ENCODE results near the gene ZNF777. TPM values are rescaled to one million over a fixed set of nuclear protein-coding genes. Genes with fewer than 3 reads are reported as not detected.
"Not testable (repeated sequence)": the region's sequence is repeated elsewhere in the genome, so short reads cannot be mapped to it uniquely, and the experiment has no call there.

The ZNF777 gene
- total RNA-seq, 4 donors from 2014 or later: 5.4 to 11.8 (median 5.9) TPM

- no peak for DNase-seq (ENCODE audit: low spot score)
- ATAC-seq (ENCODE audit: low FRiP score): no peak
These were observed 6.9 kb downstream of the ZNF777 start for GRCh38 chr7:149454006-149454405.

GRCh38 chr7:149450821-149451220 lies 10.0 kb downstream of the ZNF777 start:
- TF ChIP-seq CTCF (IDR thresholded peaks at IDR 0.05): no peak
- DNase-seq (ENCODE audit: low spot score) (no peak), ATAC-seq (ENCODE audit: low FRiP score) (no peak)

More at GRCh38 chr7:149454006-149454405, 6.9 kb downstream of the ZNF777 start:
- no peak for TF ChIP-seq CTCF (IDR thresholded peaks at IDR 0.05)

- no peak for ATAC-seq (ENCODE audit: low FRiP score)
- no peak for DNase-seq (ENCODE audit: low spot score)
- no peak for TF ChIP-seq CTCF (IDR thresholded peaks at IDR 0.05)
These were observed 11.0 kb downstream of the ZNF777 start for GRCh38 chr7:149449897-149450296.

GRCh38 chr7:149448961-149449360 lies 11.9 kb downstream of the ZNF777 start:
- DNase-seq (ENCODE audit: low spot score) (no peak), ATAC-seq (ENCODE audit: low FRiP score) (no peak)
- no peak for TF ChIP-seq CTCF (IDR thresholded peaks at IDR 0.05)

GRCh38 chr7:149446026-149446425 lies 14.8 kb downstream of the ZNF777 start:
- not testable (repeated sequence) for DNase-seq (ENCODE audit: low spot score); ATAC-seq (ENCODE audit: low FRiP score)

- ATAC-seq (ENCODE audit: low FRiP score) (no peak), DNase-seq (ENCODE audit: low spot score) (no peak)
- TF ChIP-seq CTCF (IDR thresholded peaks at IDR 0.05): no peak
These were observed 16.6 kb downstream of the ZNF777 start for GRCh38 chr7:149444287-149444686.

GRCh38 chr7:149443523-149443922 lies 17.3 kb downstream of the ZNF777 start:
- DNase-seq (ENCODE audit: low spot score) (no peak), ATAC-seq (ENCODE audit: low FRiP score) (no peak)
- TF ChIP-seq CTCF (IDR thresholded peaks at IDR 0.05): no peak

- ATAC-seq (ENCODE audit: low FRiP score): no peak
- no peak for DNase-seq (ENCODE audit: low spot score)
- TF ChIP-seq CTCF (IDR thresholded peaks at IDR 0.05): no peak
These were observed 17.9 kb downstream of the ZNF777 start for GRCh38 chr7:149442924-149443323.

All from omental fat pad (tissue), 4 donors.